Psoas muscle (tissue), 8 donors: ENCODE data around the gene PMP22. TPM values are rescaled to one million over a fixed set of nuclear protein-coding genes. Genes with fewer than 3 reads are reported as not detected.

Experiments
- ATAC-seq, 4 donors: fragments of 200-7000 bp; cut with Tn5 transposase; one replicate each; pipeline ENCODE4 v1.9.1; 2020; ENCODE audit warnings: moderate library complexity in 3 of 4, mild to moderate bottlenecking in 2 of 4
- DNase-seq, 2 donors: peaks; one replicate each; pipeline ENCODE4 v3.0.0-alpha.2; 2020
- H3K27ac ChIP-seq: fragments of 200-600 bp; one replicate; pipeline ENCODE4 v1.8.0; 2022
- H3K27me3 ChIP-seq, 3 donors: fragments of 200-600 bp in 1 of 3; one replicate each; pipeline versions ENCODE4 v1.6.1 to v1.8.0; 2013 to 2022; ENCODE audit warnings: low read length in 2 of 3, mild to moderate bottlenecking in 2 of 3, moderate library complexity in 1 of 3; ENCODE audit not compliant: insufficient read depth in 3 of 3
- H3K36me3 ChIP-seq, 2 donors: fragments of 200-600 bp in 1 of 2; one replicate each; pipeline versions ENCODE4 v1.6.1 to v1.8.0; 2013 to 2022; ENCODE audit warnings: low read depth in 1 of 2, mild to moderate bottlenecking in 1 of 2, moderate library complexity in 1 of 2; ENCODE audit not compliant: insufficient read depth in 1 of 2
- H3K4me1 ChIP-seq: fragments of 200-600 bp; one replicate; pipeline ENCODE4 v1.8.0; 2022
- H3K4me3 ChIP-seq: fragments of 200-600 bp; one replicate; pipeline ENCODE4 v1.8.0; 2022; ENCODE audit warnings: mild to moderate bottlenecking
- H3K9me3 ChIP-seq: fragments of 200-600 bp; one replicate; pipeline ENCODE4 v1.8.0; 2022
- WGBS, 3 donors: extraction: QIAGEN DNeasy Blood & Tissue Kit; methylation state at CpG; one replicate each; pipeline versions ENCODE4 v1.1.6 to v1.1.7; 2013; 5-methylcytosine and 5-hydroxymethylcytosine counted together
- intact Hi-C, 2 donors: fragments of 100-400 bp; cut with DNase I; formaldehyde crosslinking; loops; one replicate each; pipeline versions ENCODE4 v1.11.0 to v1.14.2; 2022
- polyA plus RNA-seq, 3 donors: library from polyadenylated mRNA; stranded (reverse); fragments of 200-250 nt; gene quantifications; one replicate each; pipeline ENCODE4 v1.2.3, GENCODE V29; 2013
- total RNA-seq, 4 donors: library from RNA; stranded (reverse); fragmentation: NEBNext Ultra II Directional in 2 of 4; extraction: Animal tissue kit (Norgen Biotek cat#: 25700) in 2 of 4; gene quantifications; one replicate each; pipeline versions ENCODE4 v1.2.1 to v1.2.4, GENCODE V29; 2021 to 2023
- TF ChIP-seq, protein P1 (sequence below): fragments of 200-600 bp; IDR thresholded peaks from one replicate; pipeline ENCODE4 v1.8.0; 2022; ENCODE audit warnings: antibody characterized with exemption
- donor health status: healthy with polysubstance abuse.
- donor health status: DM: no; HTN: no; CAD: no; lungs with moderate emphysema.
- donor health status: Bipolar disorder and iron deficiency.
- donor health status: healthy.
- donor health status: DM: yes; HTN: yes; CAD: no.
- donor health status: DM: no; HTN: no; CAD: no.
- donor health status: DM: no; HTN: no; CAD: no.
- donor health status: DM: yes; HTN: yes; CAD: no.

Gene PMP22
- total and polyA plus RNA-seq, 7 donors: 39.3 to 317 (median 195) TPM

DNA sequence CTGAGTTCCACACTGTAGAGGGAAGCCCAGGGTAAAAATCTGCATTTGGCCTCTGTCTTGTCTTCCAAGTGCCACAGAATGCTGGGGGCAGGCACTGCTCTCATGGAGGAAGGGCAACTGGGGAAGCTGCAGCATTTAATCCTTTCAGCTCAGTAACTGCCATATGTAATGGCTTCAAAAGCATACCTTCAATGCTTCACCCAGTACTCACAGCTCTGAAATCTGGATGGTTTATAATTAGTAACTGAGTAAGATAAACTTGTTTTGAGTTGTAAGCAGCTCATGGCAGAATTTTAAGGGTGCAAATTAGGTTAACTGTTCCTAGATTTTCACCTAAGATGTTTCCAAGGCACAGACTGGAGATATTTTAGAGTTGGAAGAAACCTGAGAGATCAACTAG is 24.5 kb downstream of the PMP22 start:
- Histone ChIP-seq H3K27me3 (no peaks in the 10 kb centered on the region), H3K36me3 (peaks cover 17 to 40% of the 10 kb centered on the region in 2 donors), H3K27ac (peak overlapping the region; percentile 75), H3K4me3 (peak overlapping the region; percentile 13), H3K9me3 (peaks cover 11% of the 10 kb centered on the region), H3K4me1 (peaks cover 33% of the 10 kb centered on the region)
- ATAC-seq (peak; percentile 62 to 92 (median 82)), DNase-seq (no peak)
- intact Hi-C loops: no loop called here
- TF ChIP-seq, protein P1, sequence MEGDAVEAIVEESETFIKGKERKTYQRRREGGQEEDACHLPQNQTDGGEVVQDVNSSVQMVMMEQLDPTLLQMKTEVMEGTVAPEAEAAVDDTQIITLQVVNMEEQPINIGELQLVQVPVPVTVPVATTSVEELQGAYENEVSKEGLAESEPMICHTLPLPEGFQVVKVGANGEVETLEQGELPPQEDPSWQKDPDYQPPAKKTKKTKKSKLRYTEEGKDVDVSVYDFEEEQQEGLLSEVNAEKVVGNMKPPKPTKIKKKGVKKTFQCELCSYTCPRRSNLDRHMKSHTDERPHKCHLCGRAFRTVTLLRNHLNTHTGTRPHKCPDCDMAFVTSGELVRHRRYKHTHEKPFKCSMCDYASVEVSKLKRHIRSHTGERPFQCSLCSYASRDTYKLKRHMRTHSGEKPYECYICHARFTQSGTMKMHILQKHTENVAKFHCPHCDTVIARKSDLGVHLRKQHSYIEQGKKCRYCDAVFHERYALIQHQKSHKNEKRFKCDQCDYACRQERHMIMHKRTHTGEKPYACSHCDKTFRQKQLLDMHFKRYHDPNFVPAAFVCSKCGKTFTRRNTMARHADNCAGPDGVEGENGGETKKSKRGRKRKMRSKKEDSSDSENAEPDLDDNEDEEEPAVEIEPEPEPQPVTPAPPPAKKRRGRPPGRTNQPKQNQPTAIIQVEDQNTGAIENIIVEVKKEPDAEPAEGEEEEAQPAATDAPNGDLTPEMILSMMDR: no peak

DNA sequence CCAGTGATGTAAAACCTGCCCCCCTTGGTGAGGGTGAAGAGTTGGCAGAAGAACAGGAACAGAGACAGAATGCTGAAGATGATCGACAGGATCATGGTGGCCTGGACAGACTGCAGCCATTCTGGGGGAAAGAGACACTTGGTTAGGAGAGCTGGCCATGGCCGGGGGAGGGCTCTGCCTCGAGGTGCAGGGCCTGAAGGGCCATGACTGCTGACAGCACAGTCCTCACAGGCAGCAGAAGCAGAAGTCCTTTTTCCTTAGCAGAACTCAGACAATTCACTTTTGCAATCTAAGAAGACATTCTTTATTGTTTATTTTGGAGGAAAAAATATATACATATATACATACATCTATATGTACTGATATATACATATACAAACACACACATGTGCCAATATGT is 25.6 kb downstream of the PMP22 start:
- TF ChIP-seq, protein P1: no peak
- H3K9me3 ChIP-seq: peaks cover 11% of the 10 kb centered on the region
- H3K36me3 ChIP-seq: peaks cover 13 to 52% of the 10 kb centered on the region in 2 donors
- intact Hi-C loops: no loop called here
- H3K4me3 ChIP-seq: no peak overlapping the region
- ATAC-seq: no peak
- H3K27me3 ChIP-seq: no peaks in the 10 kb centered on the region
- peak in 1 of 2 donors; percentile 47 for DNase-seq
- no peak overlapping the region for H3K27ac ChIP-seq
- 84 to 89% (median 88%) methylated on average over 3 of the region's 3 CpGs for WGBS, 3 donors
- peaks cover 28% of the 10 kb centered on the region for H3K4me1 ChIP-seq

DNA sequence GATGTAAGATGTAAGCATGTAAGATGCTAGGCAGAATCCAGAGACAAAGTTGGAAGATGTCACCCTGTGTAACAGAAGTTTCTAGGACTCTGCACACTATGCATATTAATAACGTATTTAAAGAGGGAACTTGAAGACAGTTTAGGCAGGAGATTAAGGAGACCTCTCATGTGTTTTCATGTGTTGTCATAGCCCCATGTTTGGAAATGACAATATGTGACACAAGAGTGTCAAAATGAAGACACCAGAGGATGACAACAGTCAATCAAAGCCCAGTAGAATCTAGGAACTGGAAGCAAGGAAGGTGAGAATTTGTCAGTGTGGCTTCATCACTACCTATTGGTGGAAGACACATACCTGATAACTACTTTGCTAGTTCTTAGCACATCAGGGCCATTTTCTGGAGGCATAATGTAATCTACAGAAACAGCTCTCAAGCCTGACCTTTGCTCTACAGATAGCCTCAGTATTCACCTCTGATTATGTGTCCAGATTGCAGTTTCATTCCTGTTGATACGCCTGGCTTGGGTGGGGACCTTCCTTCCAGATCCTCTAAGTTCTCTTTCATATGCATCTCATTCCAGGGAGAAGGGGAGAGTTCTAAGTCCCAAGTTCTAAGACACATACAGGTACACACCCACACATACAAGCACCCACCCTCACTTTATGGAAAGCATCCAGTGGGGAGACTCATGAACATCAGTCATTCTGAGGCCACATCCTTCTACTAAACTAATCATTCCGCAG is 26.3 kb downstream of the PMP22 start:
- H3K4me1 ChIP-seq: peaks cover 33% of the 10 kb centered on the region
- ATAC-seq: no peak
- TF ChIP-seq, protein P1: no peak
- H3K36me3 ChIP-seq: peaks cover 13 to 58% of the 10 kb centered on the region in 2 donors
- intact Hi-C loops: no loop called here
- no peak overlapping the region for H3K4me3 ChIP-seq
- H3K9me3 ChIP-seq: peaks cover 11% of the 10 kb centered on the region
- no peak overlapping the region for H3K27ac ChIP-seq
- WGBS, 3 donors: 80 to 96% (median 81%) methylated on average over 3 of the region's 3 CpGs
- H3K27me3 ChIP-seq: no peaks in the 10 kb centered on the region
- no peak for DNase-seq

DNA sequence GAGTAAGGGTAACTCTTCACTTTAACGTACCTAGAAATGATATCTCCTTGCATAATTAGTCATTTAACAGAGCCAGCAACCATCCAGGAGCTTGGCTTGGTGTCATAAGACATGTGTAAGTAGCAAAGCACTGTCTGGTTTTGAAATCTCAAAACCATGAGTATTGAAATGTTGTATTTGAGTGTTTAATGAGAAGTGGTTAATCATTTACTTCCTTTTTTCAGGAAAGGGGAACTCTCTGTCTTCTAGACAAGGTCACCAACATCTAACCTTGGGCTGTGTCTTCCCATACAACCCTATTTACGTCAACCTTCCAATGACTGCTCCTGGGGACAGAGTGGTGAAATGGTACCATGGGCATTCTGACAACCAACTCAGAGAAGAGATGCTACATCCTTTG is 27.1 kb downstream of the PMP22 start:
- Histone ChIP-seq H3K4me3 (no peak overlapping the region), H3K36me3 (peaks cover 13 to 66% of the 10 kb centered on the region in 2 donors), H3K27ac (no peak overlapping the region), H3K9me3 (peaks cover 8% of the 10 kb centered on the region), H3K27me3 (no peaks in the 10 kb centered on the region), H3K4me1 (peaks cover 41% of the 10 kb centered on the region)
- intact Hi-C loops: no loop called here
- DNase-seq (no peak), ATAC-seq (no peak)
- TF ChIP-seq, protein P1: no peak
- 57 to 77% (median 64%) methylated on average over 2 of the region's 2 CpGs for WGBS, 3 donors

DNA sequence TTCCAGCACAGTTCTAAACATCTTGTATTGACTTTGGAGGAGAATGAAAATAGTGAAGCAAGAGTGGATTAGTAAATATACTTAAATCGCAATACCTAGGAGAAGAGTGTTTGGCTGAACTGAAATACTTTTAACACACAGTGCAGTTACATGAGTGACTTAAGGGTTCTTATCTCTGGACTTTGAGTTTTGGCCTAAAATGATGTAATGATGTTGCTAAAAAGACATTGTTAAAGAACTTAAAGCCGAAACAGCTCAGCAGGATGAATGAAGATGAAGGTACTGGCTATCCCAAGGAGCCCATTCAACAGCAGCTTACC is 28.1 kb downstream of the PMP22 start:
- DNase-seq: no peak

More for the DNA sequence above, 28.1 kb downstream of the PMP22 start:
- intact Hi-C loops: no loop called here
- Histone ChIP-seq H3K4me3 (no peak overlapping the region), H3K4me1 (peaks cover 50% of the 10 kb centered on the region), H3K27me3 (no peaks in the 10 kb centered on the region), H3K9me3 (no peaks in the 10 kb centered on the region), H3K27ac (no peak overlapping the region), H3K36me3 (peaks cover 15 to 76% of the 10 kb centered on the region in 2 donors)
- TF ChIP-seq, protein P1: no peak
- WGBS, 3 donors: 93 to 97% (median 93%) methylated on average over 2 of the region's 2 CpGs
- ATAC-seq: no peak
